K562 (cell line): ENCODE data around the gene PSMB8. TPM values are rescaled to one million over a fixed set of nuclear protein-coding genes. Genes with fewer than 3 reads are reported as not detected.

ENCODE experiments used
- ATAC-seq: fragments of 200-7000 bp; cut with Tn5 transposase; 3 replicates; pipeline ENCODE4 v1.9.1; 2020; ENCODE audit warnings: moderate library complexity
- BruUV-seq: library from RNA; stranded (reverse); fragments of 400-500 nt; replicated peaks from 2 replicates; lab custom pipeline; 2021; lab: Mats Ljungman, UMichigan
- CTCF ChIA-PET: fragments of 300-600 bp; formaldehyde crosslinking; extraction: SDS; loops from one replicate; lab custom pipeline; 2021; ENCODE audit warnings: low intra/inter-chr PET ratio; lab: Yijun Ruan, JAX
- POLR2A ChIA-PET: fragments of 300-600, 350-650 bp; sonication (Branson Sonifier 250); formaldehyde crosslinking; extraction: SDS; loops from one replicate; lab custom pipeline; 2021; ENCODE audit warnings: antibody characterized with exemption, inconsistent platforms; lab: Yijun Ruan, JAX
- DNase-seq, 4 experiments: peaks; one replicate each; pipeline versions ENCODE4 v3.0.0 to v3.0.0-alpha.2; 2011 to 2018; ENCODE audit warnings: low spot score in 3 of 4, mixed read lengths in 3 of 4; ENCODE audit errors: extremely low read depth in 1 of 4
- FAIRE-seq: peaks from 2 replicates; lab custom pipeline; 2011; peaks lifted over from hg19 to GRCh38; lab: Jason Lieb, UNC
- H2AFZ ChIP-seq: 2 replicates; pipeline ENCODE4 v1.6.0; 2011; ENCODE audit warnings: low read depth, low read length, control low read depth, inconsistent platforms
- H3K27ac ChIP-seq: fragments of 200-600 bp; 3 replicates; pipeline ENCODE4 v1.8.0; 2011; ENCODE audit warnings: low read depth, mild to moderate bottlenecking, control low read depth, inconsistent platforms, low read length, moderate library complexity, mixed read lengths; ENCODE audit errors: extremely low read depth
- H3K27me3 ChIP-seq, 2 experiments: fragments of 300-600 bp in 1 of 2; 2 replicates in 1 of 2; 3 replicates in 1 of 2; pipeline versions ENCODE4 v1.6.0 to v1.8.0; 2011; ENCODE audit warnings: inconsistent platforms in 2 of 2, low read length in 2 of 2, mild to moderate bottlenecking in 1 of 2, mixed read lengths in 1 of 2, moderate library complexity in 1 of 2; ENCODE audit not compliant: control insufficient read depth in 2 of 2, insufficient read depth in 2 of 2
- H3K36me3 ChIP-seq: fragments of 300-600 bp; 3 replicates; pipeline ENCODE4 v1.8.0; 2011; ENCODE audit warnings: mild to moderate bottlenecking, low read length, inconsistent platforms; ENCODE audit not compliant: control insufficient read depth, insufficient read depth
- H3K4me1 ChIP-seq, 2 experiments: fragments of 200-600 bp in 1 of 2; replicated peaks in 1 of 2; 2 replicates in 1 of 2; 3 replicates in 1 of 2; pipeline versions ENCODE4 v1.5.1 to v1.8.0; 2011; ENCODE audit warnings: inconsistent platforms in 2 of 2, low read length in 2 of 2, mild to moderate bottlenecking in 1 of 2, mixed read lengths in 1 of 2, moderate library complexity in 1 of 2; ENCODE audit not compliant: control insufficient read depth in 2 of 2, insufficient read depth in 2 of 2
- H3K4me2 ChIP-seq: 2 replicates; pipeline ENCODE4 v1.6.1; 2011; ENCODE audit warnings: low read length, control low read depth, inconsistent platforms, mixed read lengths; ENCODE audit not compliant: insufficient read depth
- H3K4me3 ChIP-seq: fragments of 200-600 bp; sonication (generic), shearing (Covaris generic); 2 replicates; pipeline ENCODE4 v1.5.1; 2016; ENCODE audit warnings: control low read depth, inconsistent platforms
- H3K79me2 ChIP-seq: fragments of 200-600 bp; 3 replicates; pipeline ENCODE4 v1.8.0; 2011; ENCODE audit warnings: low read length, inconsistent platforms; ENCODE audit not compliant: control insufficient read depth, insufficient read depth
- H3K9ac ChIP-seq, 2 experiments: 2 replicates each; pipeline versions ENCODE4 v1.6.0 to v1.6.1; 2011; ENCODE audit warnings: low read depth in 2 of 2, low read length in 2 of 2, control low read depth in 1 of 2, inconsistent platforms in 1 of 2, mild to moderate bottlenecking in 1 of 2, mixed read lengths in 1 of 2; ENCODE audit not compliant: insufficient read depth in 1 of 2
- H3K9me1 ChIP-seq: one replicate; pipeline ENCODE4 v1.6.0; 2011; ENCODE audit warnings: inconsistent platforms, mild to moderate bottlenecking, low read length, moderate library complexity; ENCODE audit not compliant: control insufficient read depth, insufficient read depth
- H3K9me3 ChIP-seq: replicated peaks from 2 replicates; pipeline ENCODE4 v1.5.1; 2011; ENCODE audit warnings: low read depth, low read length, inconsistent platforms; ENCODE audit not compliant: control insufficient read depth, insufficient read depth
- H4K20me1 ChIP-seq: replicated peaks from 2 replicates; pipeline ENCODE4 v1.6.1; 2011; ENCODE audit warnings: low read length, inconsistent platforms, mixed read lengths; ENCODE audit not compliant: control insufficient read depth, insufficient read depth
- FOXK1 ChIP-seq: sonication (generic); formaldehyde crosslinking; IDR thresholded peaks from 2 replicates; pipeline ENCODE4 v1.8.0; 2022; ENCODE audit warnings: missing genetic modification reagents, mild to moderate bottlenecking, borderline replicate concordance
- HLTF ChIP-seq: fragments of 450-650 bp; IDR thresholded peaks from 2 replicates; pipeline ENCODE4 v1.6.1; 2016
- KAT7 ChIP-seq: sonication (generic); formaldehyde crosslinking; IDR thresholded peaks from 2 replicates; pipeline ENCODE4 v1.8.0; 2022; ENCODE audit warnings: missing genetic modification reagents, mild to moderate bottlenecking, borderline replicate concordance
- NCOA4 ChIP-seq: fragments of 450-650 bp; IDR thresholded peaks from 2 replicates; pipeline ENCODE4 v1.6.1; 2018; ENCODE audit warnings: mild to moderate bottlenecking; ENCODE audit not compliant: partially characterized antibody
- PHF21A ChIP-seq: fragments of 450-650 bp; IDR thresholded peaks from 2 replicates; pipeline ENCODE4 v1.6.1; 2017; ENCODE audit warnings: low read depth, borderline replicate concordance
- POLR2B ChIP-seq: fragments of 450-650 bp; IDR thresholded peaks from 2 replicates; pipeline ENCODE4 v1.6.1; 2018; ENCODE audit warnings: low read depth; ENCODE audit not compliant: partially characterized antibody
- POLR3A ChIP-seq: IDR thresholded peaks from 2 replicates; pipeline ENCODE4 v1.6.1; 2011; ENCODE audit warnings: borderline replicate concordance, mild to moderate bottlenecking, moderate library complexity; ENCODE audit not compliant: insufficient read length, insufficient read depth; ENCODE audit errors: extremely low read depth
- PTRF ChIP-seq: fragments of 450-650 bp; IDR thresholded peaks from 2 replicates; pipeline ENCODE4 v1.6.1; 2016; ENCODE audit warnings: mild to moderate bottlenecking, missing genetic modification characterization, missing compliant biosample characterization
- SETDB1 ChIP-seq: IDR thresholded peaks from one replicate; pipeline ENCODE4 v1.6.1; 2012; ENCODE audit warnings: low read length, control low read depth, inconsistent platforms
- SRSF7 ChIP-seq: fragments of 200-400 bp; formaldehyde crosslinking; optimal IDR thresholded peaks from 2 replicates; pipeline ENCODE3; 2017; ENCODE audit warnings: mild to moderate bottlenecking, low read depth, low read length
- ZFPM2 ChIP-seq: fragments of 250-450 bp; sonication (Bioruptor Pico); IDR thresholded peaks from 2 replicates; pipeline ENCODE4 v1.5.1; 2022; ENCODE audit warnings: mild to moderate bottlenecking
- ZNF384 ChIP-seq: IDR thresholded peaks from 2 replicates; pipeline ENCODE4 v1.6.1; 2012; ENCODE audit warnings: low read depth, low read length, improper control_type of control experiment
- WGBS: fragments of 100-300 bp; shearing (Covaris generic); methylation state at CpG from one replicate; pipeline ENCODE4 v1.1.6; 2016; ENCODE audit warnings: low coverage, mixed read lengths; ENCODE audit not compliant: insufficient coverage; ENCODE audit errors: missing lambda C conversion rate; 5-methylcytosine and 5-hydroxymethylcytosine counted together
- in situ Hi-C: fragments of 300-500 bp; cut with MboI; formaldehyde crosslinking; loops from 4 replicates; pipeline ENCODE4 v1.15.0; 2018; ENCODE audit warnings: inconsistent platforms, mixed read lengths
- intact Hi-C: fragments of 100-400 bp; cut with micrococcal nuclease; formaldehyde crosslinking; loops from 2 replicates; pipeline ENCODE4 v1.14.2; 2022
- polyA plus RNA-seq, 8 experiments: library from polyadenylated mRNA; depleted of rRNA in 4 of 8; stranded (reverse) in 5 of 8; unstranded in 3 of 8; fragments of >200 nt; fragmentation: Nextera tagmentation in 2 of 8; fragmentation: Illumina TruSeq in 1 of 8; extraction: Ambion mirVana in 2 of 8; extraction: Trizol in 1 of 8; gene quantifications; 2 replicates each; pipeline versions ENCODE4 v1.2.1 to v1.2.3, GENCODE V29; 2011 to 2014; ENCODE audit warnings: inconsistent platforms in 1 of 8, missing spikeins in 1 of 8
- total RNA-seq, 7 experiments: library from RNA; depleted of rRNA in 6 of 7; stranded (reverse); fragments of >200 nt in 6 of 7; fragmentation: Illumina TruSeq in 2 of 7; extraction: Trizol in 2 of 7; gene quantifications; 2 replicates each; pipeline versions ENCODE4 v1.2.1 to v1.2.3, GENCODE V29; 2011 to 2021; ENCODE audit warnings: low replicate concordance in 1 of 7
- TF ChIP-seq, protein P1 (sequence below): fragments of 250-450 bp; sonication (Bioruptor Pico); IDR thresholded peaks from 2 replicates; pipeline ENCODE4 v1.9.0; 2021; ENCODE audit warnings: mild to moderate bottlenecking, inconsistent platforms
- TF ChIP-seq, protein P2 (sequence below): fragments of 450-650 bp; IDR thresholded peaks from 2 replicates; pipeline ENCODE4 v1.6.1; 2014; ENCODE audit warnings: low read depth, mild to moderate bottlenecking, moderate library complexity, borderline replicate concordance
- TF ChIP-seq, protein P3 (sequence below): fragments of 250-450 bp; sonication (Bioruptor Pico); IDR thresholded peaks from 2 replicates; pipeline ENCODE4 v1.8.0; 2021; ENCODE audit warnings: borderline replicate concordance, mild to moderate bottlenecking, moderate library complexity; ENCODE audit not compliant: poor library complexity, severe bottlenecking
- TF ChIP-seq, protein P4 (sequence below), 2 experiments: fragments of 200-800 bp in 1 of 2; sonication (Bioruptor generic) in 1 of 2; sonication (generic) in 1 of 2; formaldehyde crosslinking in 1 of 2; IDR thresholded peaks in 1 of 2; conservative IDR thresholded peaks in 1 of 2; 2 replicates each; pipeline versions ENCODE4 v1.5.0 to v1.6.1; 2016 to 2020; ENCODE audit warnings: missing compliant biosample characterization in 1 of 2, missing genetic modification characterization in 1 of 2, missing genetic modification reagents in 1 of 2

PSMB8 gene
- total and polyA plus RNA-seq, 9 of the 15 experiments (the other 6 are each of a cell fraction or from before 2014, with no cell fraction given): 0.71 to 4.0 (median 2.4) TPM

DNA sequence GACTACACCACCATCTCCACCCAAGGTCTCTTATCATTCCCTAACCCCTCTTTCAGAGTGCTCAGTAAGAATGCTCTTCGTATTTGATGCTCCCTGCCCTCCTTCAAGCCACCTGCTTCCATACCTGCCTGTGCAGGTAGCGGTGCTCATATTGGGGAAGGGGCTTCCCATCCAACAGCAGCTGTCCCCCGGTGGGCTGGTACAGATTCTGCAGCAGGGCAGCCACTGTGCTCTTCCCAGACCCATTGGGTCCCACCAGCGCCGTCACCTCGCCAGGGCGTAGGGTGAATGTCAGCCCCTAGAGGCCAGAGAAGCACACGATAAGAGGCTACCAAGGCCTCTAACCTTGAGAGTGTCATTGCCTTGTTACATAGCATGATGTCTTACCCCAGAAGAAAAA, 3.9 kb upstream of the PSMB8 start (continued):
- TF ChIP-seq PHF21A (no peak), POLR3A (no peak), ZNF384 (no peak), HLTF (no peak), SRSF7 (no peak), POLR2B (no peak), NCOA4 (no peak), ZFPM2 (no peak), KAT7 (no peak)
- TF ChIP-seq, protein P1, sequence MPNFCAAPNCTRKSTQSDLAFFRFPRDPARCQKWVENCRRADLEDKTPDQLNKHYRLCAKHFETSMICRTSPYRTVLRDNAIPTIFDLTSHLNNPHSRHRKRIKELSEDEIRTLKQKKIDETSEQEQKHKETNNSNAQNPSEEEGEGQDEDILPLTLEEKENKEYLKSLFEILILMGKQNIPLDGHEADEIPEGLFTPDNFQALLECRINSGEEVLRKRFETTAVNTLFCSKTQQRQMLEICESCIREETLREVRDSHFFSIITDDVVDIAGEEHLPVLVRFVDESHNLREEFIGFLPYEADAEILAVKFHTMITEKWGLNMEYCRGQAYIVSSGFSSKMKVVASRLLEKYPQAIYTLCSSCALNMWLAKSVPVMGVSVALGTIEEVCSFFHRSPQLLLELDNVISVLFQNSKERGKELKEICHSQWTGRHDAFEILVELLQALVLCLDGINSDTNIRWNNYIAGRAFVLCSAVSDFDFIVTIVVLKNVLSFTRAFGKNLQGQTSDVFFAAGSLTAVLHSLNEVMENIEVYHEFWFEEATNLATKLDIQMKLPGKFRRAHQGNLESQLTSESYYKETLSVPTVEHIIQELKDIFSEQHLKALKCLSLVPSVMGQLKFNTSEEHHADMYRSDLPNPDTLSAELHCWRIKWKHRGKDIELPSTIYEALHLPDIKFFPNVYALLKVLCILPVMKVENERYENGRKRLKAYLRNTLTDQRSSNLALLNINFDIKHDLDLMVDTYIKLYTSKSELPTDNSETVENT (CRISPR knock-in tag): no peak

DNA sequence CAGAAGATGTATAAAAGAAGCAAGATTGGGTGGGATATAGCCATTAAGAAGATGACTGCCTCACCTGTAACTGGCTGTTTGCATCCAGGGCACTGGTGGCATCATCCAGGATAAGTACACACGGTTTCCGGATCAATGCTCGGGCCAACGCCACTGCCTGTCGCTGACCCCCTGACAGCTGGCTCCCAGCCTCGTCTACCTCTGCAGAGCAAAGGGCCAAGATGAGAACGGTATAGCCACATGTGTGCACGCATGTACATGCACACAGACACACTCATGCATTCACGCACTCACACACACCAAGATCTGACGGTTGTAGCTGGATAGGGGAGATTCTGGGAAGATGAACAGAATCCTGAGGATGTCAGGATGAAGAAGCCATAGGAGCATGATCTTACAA, 3.2 kb upstream of the PSMB8 start:
- no peak overlapping the region for H3K9ac ChIP-seq
- no peaks in the 10 kb centered on the region for H3K9me1 ChIP-seq
- no peaks in the 10 kb centered on the region for H3K9me3 ChIP-seq
- BruUV-seq: no TSS peak
- CTCF ChIA-PET: no interaction called here
- no peak overlapping the region for H2AFZ ChIP-seq
- no peaks in the 10 kb centered on the region; the same call in 1 of the 2 replicates for H4K20me1 ChIP-seq
- no peaks in the 10 kb centered on the region for H3K36me3 ChIP-seq
- no peak overlapping the region for H3K27ac ChIP-seq
- H3K4me1 ChIP-seq: peaks cover 0 to 16% of the 10 kb centered on the region in 2 experiments; a peak in 3 of 5 replicates
- FAIRE-seq (no peak), DNase-seq (no peak), ATAC-seq (no peak)
- H3K79me2 ChIP-seq: no peaks in the 10 kb centered on the region
- peaks cover 9 to 51% of the 10 kb centered on the region in 2 experiments; a peak in 4 of 5 replicates for H3K27me3 ChIP-seq
- H3K4me3 ChIP-seq: no peak overlapping the region
- 17% methylated on average over 10 of the region's 10 CpGs for WGBS
- POLR2A ChIA-PET: interaction anchor here (0.7 to 1.4 kb wide), 2 partner anchors 21 to 593 kb away, joined by 3 read pairs; no protein-coding TSS in a partner anchor
- intact Hi-C loops (no loop called here), in situ Hi-C loops (no loop called here)
- no peak overlapping the region for H3K4me2 ChIP-seq
- TF ChIP-seq, protein P2, sequence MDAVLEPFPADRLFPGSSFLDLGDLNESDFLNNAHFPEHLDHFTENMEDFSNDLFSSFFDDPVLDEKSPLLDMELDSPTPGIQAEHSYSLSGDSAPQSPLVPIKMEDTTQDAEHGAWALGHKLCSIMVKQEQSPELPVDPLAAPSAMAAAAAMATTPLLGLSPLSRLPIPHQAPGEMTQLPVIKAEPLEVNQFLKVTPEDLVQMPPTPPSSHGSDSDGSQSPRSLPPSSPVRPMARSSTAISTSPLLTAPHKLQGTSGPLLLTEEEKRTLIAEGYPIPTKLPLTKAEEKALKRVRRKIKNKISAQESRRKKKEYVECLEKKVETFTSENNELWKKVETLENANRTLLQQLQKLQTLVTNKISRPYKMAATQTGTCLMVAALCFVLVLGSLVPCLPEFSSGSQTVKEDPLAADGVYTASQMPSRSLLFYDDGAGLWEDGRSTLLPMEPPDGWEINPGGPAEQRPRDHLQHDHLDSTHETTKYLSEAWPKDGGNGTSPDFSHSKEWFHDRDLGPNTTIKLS: no peak
- TF ChIP-seq, protein P3, sequence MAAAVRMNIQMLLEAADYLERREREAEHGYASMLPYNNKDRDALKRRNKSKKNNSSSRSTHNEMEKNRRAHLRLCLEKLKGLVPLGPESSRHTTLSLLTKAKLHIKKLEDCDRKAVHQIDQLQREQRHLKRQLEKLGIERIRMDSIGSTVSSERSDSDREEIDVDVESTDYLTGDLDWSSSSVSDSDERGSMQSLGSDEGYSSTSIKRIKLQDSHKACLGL (CRISPR knock-in tag): no peak
- no peak for TF ChIP-seq SETDB1
- TF ChIP-seq FOXK1 (CRISPR knock-in tag): no peak
- TF ChIP-seq PTRF (tag): no peak
- TF ChIP-seq, protein P4, sequence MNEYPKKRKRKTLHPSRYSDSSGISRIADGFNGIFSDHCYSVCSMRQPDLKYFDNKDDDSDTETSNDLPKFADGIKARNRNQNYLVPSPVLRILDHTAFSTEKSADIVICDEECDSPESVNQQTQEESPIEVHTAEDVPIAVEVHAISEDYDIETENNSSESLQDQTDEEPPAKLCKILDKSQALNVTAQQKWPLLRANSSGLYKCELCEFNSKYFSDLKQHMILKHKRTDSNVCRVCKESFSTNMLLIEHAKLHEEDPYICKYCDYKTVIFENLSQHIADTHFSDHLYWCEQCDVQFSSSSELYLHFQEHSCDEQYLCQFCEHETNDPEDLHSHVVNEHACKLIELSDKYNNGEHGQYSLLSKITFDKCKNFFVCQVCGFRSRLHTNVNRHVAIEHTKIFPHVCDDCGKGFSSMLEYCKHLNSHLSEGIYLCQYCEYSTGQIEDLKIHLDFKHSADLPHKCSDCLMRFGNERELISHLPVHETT (CRISPR knock-in tag; conservative IDR thresholded peaks at IDR 0.05 in 1 of 2, IDR thresholded peaks at IDR 0.05 in 1 of 2): no peak
